HEK293T (cell line): Measurements from ENCODE around the gene PDS5B.

ENCODE experiments used
- CTCF ChIA-PET: fragments of 350-600 bp; formaldehyde crosslinking; extraction: SDS; loops from one replicate; lab custom pipeline; 2021; ENCODE audit warnings: antibody characterized with exemption, inconsistent platforms; lab: Yijun Ruan, JAX
- POLR2A ChIA-PET: fragments of 350-600 bp; formaldehyde crosslinking; extraction: SDS; loops from one replicate; lab custom pipeline; 2020; ENCODE audit warnings: antibody characterized with exemption, inconsistent platforms; lab: Yijun Ruan, JAX
- DNase-seq: peaks from one replicate; pipeline ENCODE4 v3.0.0; 2012; ENCODE audit warnings: mixed read lengths; ENCODE audit errors: extremely low spot score
- ARNT ChIP-seq: fragments of 450-650 bp; IDR thresholded peaks from 2 replicates; pipeline ENCODE4 v1.6.1; 2017; ENCODE audit warnings: mild to moderate bottlenecking
- BHLHE40 ChIP-seq: fragments of 450-650 bp; IDR thresholded peaks from 2 replicates; pipeline ENCODE4 v1.6.1; 2016; ENCODE audit warnings: mild to moderate bottlenecking, moderate library complexity, borderline replicate concordance
- CTBP1 ChIP-seq: fragments of 450-650 bp; IDR thresholded peaks from 2 replicates; pipeline ENCODE4 v1.6.1; 2016; ENCODE audit warnings: borderline replicate concordance
- ELF4 ChIP-seq: fragments of 450-650 bp; IDR thresholded peaks from 2 replicates; pipeline ENCODE4 v1.6.1; 2017; ENCODE audit warnings: antibody characterized with exemption
- FOXA1 ChIP-seq: fragments of 450-650 bp; IDR thresholded peaks from 2 replicates; pipeline ENCODE4 v1.6.1; 2016; ENCODE audit warnings: mild to moderate bottlenecking
- FOXK2 ChIP-seq: fragments of 450-650 bp; IDR thresholded peaks from 2 replicates; pipeline ENCODE4 v1.6.1; 2016; ENCODE audit warnings: mild to moderate bottlenecking
- FOXM1 ChIP-seq: fragments of 450-650 bp; IDR thresholded peaks from 2 replicates; pipeline ENCODE4 v1.6.1; 2017; ENCODE audit warnings: mild to moderate bottlenecking, borderline replicate concordance
- HDGF ChIP-seq: fragments of 450-650 bp; IDR thresholded peaks from 2 replicates; pipeline ENCODE4 v1.6.1; 2017; ENCODE audit warnings: antibody characterized with exemption, borderline replicate concordance
- L3MBTL2 ChIP-seq: fragments of 450-650 bp; conservative IDR thresholded peaks from 2 replicates; pipeline ENCODE4 v1.6.1; 2016; ENCODE audit warnings: mild to moderate bottlenecking
- LEF1 ChIP-seq: fragments of 450-650 bp; IDR thresholded peaks from 2 replicates; pipeline ENCODE4 v1.6.1; 2017; ENCODE audit warnings: mild to moderate bottlenecking, borderline replicate concordance
- NFRKB ChIP-seq: fragments of 450-650 bp; IDR thresholded peaks from 2 replicates; pipeline ENCODE4 v1.6.1; 2016; ENCODE audit warnings: mild to moderate bottlenecking, moderate library complexity
- PKNOX1 ChIP-seq: fragments of 450-650 bp; IDR thresholded peaks from 2 replicates; pipeline ENCODE4 v1.6.1; 2016
- SP1 ChIP-seq: fragments of 450-650 bp; IDR thresholded peaks from 2 replicates; pipeline ENCODE4 v1.6.1; 2017
- SUZ12 ChIP-seq: fragments of 450-650 bp; IDR thresholded peaks from 2 replicates; pipeline ENCODE4 v1.6.1; 2016; ENCODE audit warnings: mild to moderate bottlenecking
- TARDBP ChIP-seq: fragments of 450-650 bp; IDR thresholded peaks from 2 replicates; pipeline ENCODE4 v1.6.1; 2016
- ZNF384 ChIP-seq: fragments of 450-650 bp; IDR thresholded peaks from 2 replicates; pipeline ENCODE4 v1.6.1; 2016

Gene PDS5B

GRCh38 chr13:32745509-32745908 lies 159.3 kb downstream of the PDS5B start:
- POLR2A ChIA-PET: no interaction called here
- no peak for TF ChIP-seq FOXM1
- TF ChIP-seq ARNT: no peak
- TF ChIP-seq SP1: no peak
- TF ChIP-seq NFRKB: no peak
- TF ChIP-seq L3MBTL2: no peak
- no peak for TF ChIP-seq FOXA1
- DNase-seq: no peak
- CTCF ChIA-PET: no interaction called here

- no peak for DNase-seq
- TF ChIP-seq NFRKB: no peak
- no peak for TF ChIP-seq SUZ12
- TF ChIP-seq ELF4: no peak
- TF ChIP-seq FOXA1: no peak
- no peak for TF ChIP-seq L3MBTL2
- TF ChIP-seq LEF1: no peak
- no peak for TF ChIP-seq CTBP1
- TF ChIP-seq FOXM1: no peak
- TF ChIP-seq SP1: no peak
- no peak for TF ChIP-seq PKNOX1
- TF ChIP-seq ZNF384: no peak
- TF ChIP-seq TARDBP: no peak
- TF ChIP-seq FOXK2: no peak
- no peak for TF ChIP-seq HDGF
- TF ChIP-seq ARNT: no peak
- ChIA-PET CTCF (no interaction called here), POLR2A (interaction anchor here (0.6 kb wide), 1 partner anchor 31 kb away, joined by 3 read pairs; no protein-coding TSS in a partner anchor)
Observed at GRCh38 chr13:32746474-32746873, 160.2 kb downstream of the PDS5B start.

GRCh38 chr13:32748305-32748704 lies 162.1 kb downstream of the PDS5B start:
- DNase-seq: no peak
- TF ChIP-seq ZNF384: no peak
- TF ChIP-seq NFRKB: no peak
- TF ChIP-seq PKNOX1: no peak
- TF ChIP-seq FOXK2: no peak
- no peak for TF ChIP-seq L3MBTL2
- no peak for TF ChIP-seq HDGF
- TF ChIP-seq BHLHE40: no peak
- no peak for TF ChIP-seq SUZ12
- ChIA-PET POLR2A (no interaction called here), CTCF (no interaction called here)

GRCh38 chr13:32751340-32751739 lies 165.1 kb downstream of the PDS5B start:
- CTCF ChIA-PET: no interaction called here
- TF ChIP-seq NFRKB: no peak
- POLR2A ChIA-PET: no interaction called here
- no peak for DNase-seq

GRCh38 chr13:32752311-32752710 lies 166.1 kb downstream of the PDS5B start:
- no peak for TF ChIP-seq FOXM1
- no peak for TF ChIP-seq SP1
- TF ChIP-seq PKNOX1: no peak
- no peak for TF ChIP-seq BHLHE40
- TF ChIP-seq TARDBP: no peak
- no peak for TF ChIP-seq SUZ12
- no peak for TF ChIP-seq ZNF384
- TF ChIP-seq L3MBTL2: no peak
- TF ChIP-seq FOXA1: no peak
- TF ChIP-seq FOXK2: no peak
- no peak for TF ChIP-seq NFRKB
- TF ChIP-seq HDGF: no peak
- TF ChIP-seq LEF1: no peak
- DNase-seq: no peak
- ChIA-PET CTCF (no interaction called here), POLR2A (no interaction called here)

- no peak for DNase-seq
- CTCF ChIA-PET: no interaction called here
- POLR2A ChIA-PET: no interaction called here
- no peak for TF ChIP-seq L3MBTL2
- TF ChIP-seq TARDBP: no peak
Observed at GRCh38 chr13:32752997-32753606, 166.8 kb downstream of the PDS5B start.

GRCh38 chr13:32754179-32754578 lies 167.9 kb downstream of the PDS5B start:
- no peak for TF ChIP-seq PKNOX1
- no peak for TF ChIP-seq L3MBTL2
- no peak for TF ChIP-seq ELF4
- TF ChIP-seq LEF1: no peak
- TF ChIP-seq NFRKB: no peak
- no peak for TF ChIP-seq FOXK2
- no peak for TF ChIP-seq FOXA1
- no peak for TF ChIP-seq CTBP1
- no peak for TF ChIP-seq FOXM1
- TF ChIP-seq TARDBP: no peak
- TF ChIP-seq HDGF: no peak
- DNase-seq: no peak
- ChIA-PET CTCF (no interaction called here), POLR2A (no interaction called here)
